Measurements from ENCODE around the gene LMNB1.
"Not testable (repeated sequence)": the region's sequence is repeated elsewhere in the genome, so short reads cannot be mapped to it uniquely, and the experiment has no call there.

Gene LMNB1

GRCh38 chr5:126757713-126758357, 19.1 kb upstream of the LMNB1 start:
- H3K9me3 ChIP-seq (ENCODE audit: control extremely low read depth in 1 of 5, control insufficient read depth in 4 of 5, insufficient read depth in 2 of 5, low read depth in 1 of 5, low read length in 4 of 5) = no peaks in the 10 kb centered on the region
- ChIA-PET CTCF (interaction anchor here (0.8 to 1.2 kb wide), 5 partner anchors 12 to 735 kb away, joined by 3 to 5 read pairs (median 4); no protein-coding TSS in a partner anchor), POLR2A (no interaction called here)
- no peaks in the 10 kb centered on the region for H3K27me3 ChIP-seq (replicated peaks in 2 of 5; ENCODE audit: control insufficient read depth in 4 of 5, insufficient read depth in 5 of 5, low read length in 4 of 5)
- H3K4me3 ChIP-seq (ENCODE audit: control insufficient read depth in 1 of 7, extremely low read depth in 1 of 7, insufficient read depth in 4 of 7, low read depth in 2 of 7, low read length in 6 of 7) = peak overlapping the region in 1 of 7 experiments; percentile 45
- H3K4me1 ChIP-seq (ENCODE audit: control extremely low read depth in 1 of 4, control insufficient read depth in 4 of 4, insufficient read depth in 4 of 4, low read length in 3 of 4) = peaks cover 13 to 71% (median 21%) of the 10 kb centered on the region in 4 experiments
- no peak overlapping the region for H3K27ac ChIP-seq (ENCODE audit: insufficient read depth in 1 of 2, low read depth in 1 of 2, low read length in 2 of 2, poor library complexity in 1 of 2, severe bottlenecking in 2 of 2)
- no peaks in the 10 kb centered on the region for H3K36me3 ChIP-seq (ENCODE audit: control insufficient read depth in 4 of 4, insufficient read depth in 4 of 4, low read length in 3 of 4)
- DNase-seq = peak in 2 of 3 donors; percentile 36 to 38
- 100% methylated on average over 1 of the region's 2 CpGs for WGBS (ENCODE audit: insufficient coverage)

GRCh38 chr5:126763371-126763770, 13.6 kb upstream of the LMNB1 start:
- ChIA-PET POLR2A (interaction anchor here (0.7 kb wide), 1 partner anchor 39 kb away, joined by 6 read pairs; no protein-coding TSS in a partner anchor), CTCF (interaction anchor here (0.9 kb wide), 1 partner anchor 10 kb away, joined by 3 read pairs; no protein-coding TSS in a partner anchor)
- Histone ChIP-seq H3K36me3 (ENCODE audit: control insufficient read depth in 4 of 4, insufficient read depth in 4 of 4, low read length in 3 of 4) (no peaks in the 10 kb centered on the region), H3K27ac (ENCODE audit: insufficient read depth in 1 of 2, low read depth in 1 of 2, low read length in 2 of 2, poor library complexity in 1 of 2, severe bottlenecking in 2 of 2) (no peak overlapping the region), H3K4me3 (ENCODE audit: control insufficient read depth in 1 of 7, extremely low read depth in 1 of 7, insufficient read depth in 4 of 7, low read depth in 2 of 7, low read length in 6 of 7) (no peak overlapping the region), H3K4me1 (ENCODE audit: control extremely low read depth in 1 of 4, control insufficient read depth in 4 of 4, insufficient read depth in 4 of 4, low read length in 3 of 4) (peaks cover 7 to 28% (median 10%) of the 10 kb centered on the region in 4 experiments), H3K9me3 (ENCODE audit: control extremely low read depth in 1 of 5, control insufficient read depth in 4 of 5, insufficient read depth in 2 of 5, low read depth in 1 of 5, low read length in 4 of 5) (no peaks in the 10 kb centered on the region), H3K27me3 (replicated peaks in 2 of 5; ENCODE audit: control insufficient read depth in 4 of 5, insufficient read depth in 5 of 5, low read length in 4 of 5) (no peaks in the 10 kb centered on the region)
- 33% methylated on average over 1 of the region's 5 CpGs for WGBS (ENCODE audit: insufficient coverage)
- no peak for DNase-seq

GRCh38 chr5:126769703-126770102, 7.2 kb upstream of the LMNB1 start:
- DNase-seq = no peak
- whole genome bisulfite sequencing (ENCODE audit: insufficient coverage) = no CpG with 5 or more reads among the region's 1 CpG
- Histone ChIP-seq H3K4me1 (ENCODE audit: control extremely low read depth in 1 of 4, control insufficient read depth in 4 of 4, insufficient read depth in 4 of 4, low read length in 3 of 4) (no peaks in the 10 kb centered on the region), H3K27me3 (replicated peaks in 2 of 5; ENCODE audit: control insufficient read depth in 4 of 5, insufficient read depth in 5 of 5, low read length in 4 of 5) (peaks cover 0 to 3% (median 0%) of the 10 kb centered on the region in 5 experiments), H3K9me3 (ENCODE audit: control extremely low read depth in 1 of 5, control insufficient read depth in 4 of 5, insufficient read depth in 2 of 5, low read depth in 1 of 5, low read length in 4 of 5) (no peaks in the 10 kb centered on the region), H3K27ac (ENCODE audit: insufficient read depth in 1 of 2, low read depth in 1 of 2, low read length in 2 of 2, poor library complexity in 1 of 2, severe bottlenecking in 2 of 2) (no peak overlapping the region), H3K36me3 (ENCODE audit: control insufficient read depth in 4 of 4, insufficient read depth in 4 of 4, low read length in 3 of 4) (no peaks in the 10 kb centered on the region), H3K4me3 (ENCODE audit: control insufficient read depth in 1 of 7, extremely low read depth in 1 of 7, insufficient read depth in 4 of 7, low read depth in 2 of 7, low read length in 6 of 7) (no peak overlapping the region)
- ChIA-PET POLR2A (no interaction called here), CTCF (interaction anchor here (0.6 kb wide), 1 partner anchor 42 kb away, joined by 3 read pairs; no protein-coding TSS in a partner anchor)

GRCh38 chr5:126773536-126773935, 3.4 kb upstream of the LMNB1 start:
- peaks cover under 1 to 13% (median 5%) of the 10 kb centered on the region in 4 experiments for H3K4me1 ChIP-seq (ENCODE audit: control extremely low read depth in 1 of 4, control insufficient read depth in 4 of 4, insufficient read depth in 4 of 4, low read length in 3 of 4)
- H3K27me3 ChIP-seq (replicated peaks in 2 of 5; ENCODE audit: control insufficient read depth in 4 of 5, insufficient read depth in 5 of 5, low read length in 4 of 5); H3K27ac ChIP-seq (ENCODE audit: insufficient read depth in 1 of 2, low read depth in 1 of 2, low read length in 2 of 2, poor library complexity in 1 of 2, severe bottlenecking in 2 of 2); DNase-seq; POLR2A ChIA-PET; H3K9me3 ChIP-seq (ENCODE audit: control extremely low read depth in 1 of 5, control insufficient read depth in 4 of 5, insufficient read depth in 2 of 5, low read depth in 1 of 5, low read length in 4 of 5); H3K36me3 ChIP-seq (ENCODE audit: control insufficient read depth in 4 of 4, insufficient read depth in 4 of 4, low read length in 3 of 4); H3K4me3 ChIP-seq (ENCODE audit: control insufficient read depth in 1 of 7, extremely low read depth in 1 of 7, insufficient read depth in 4 of 7, low read depth in 2 of 7, low read length in 6 of 7): not testable (repeated sequence)
- CTCF ChIA-PET = interaction anchor here (0.8 to 11.0 kb wide), 2 partner anchors 11 to 93 kb away, joined by 3 to 271 read pairs; no protein-coding TSS in a partner anchor
- 94% methylated on average over 8 of the region's 13 CpGs for WGBS (ENCODE audit: insufficient coverage)

GRCh38 chr5:126774595-126774994, 2.3 kb upstream of the LMNB1 start:
- peaks cover 10 to 23% (median 14%) of the 10 kb centered on the region in 4 experiments for H3K4me1 ChIP-seq (ENCODE audit: control extremely low read depth in 1 of 4, control insufficient read depth in 4 of 4, insufficient read depth in 4 of 4, low read length in 3 of 4)
- H3K36me3 ChIP-seq (ENCODE audit: control insufficient read depth in 4 of 4, insufficient read depth in 4 of 4, low read length in 3 of 4); POLR2A ChIA-PET; H3K27ac ChIP-seq (ENCODE audit: insufficient read depth in 1 of 2, low read depth in 1 of 2, low read length in 2 of 2, poor library complexity in 1 of 2, severe bottlenecking in 2 of 2); H3K27me3 ChIP-seq (replicated peaks in 2 of 5; ENCODE audit: control insufficient read depth in 4 of 5, insufficient read depth in 5 of 5, low read length in 4 of 5); H3K4me3 ChIP-seq (ENCODE audit: control insufficient read depth in 1 of 7, extremely low read depth in 1 of 7, insufficient read depth in 4 of 7, low read depth in 2 of 7, low read length in 6 of 7); H3K9me3 ChIP-seq (ENCODE audit: control extremely low read depth in 1 of 5, control insufficient read depth in 4 of 5, insufficient read depth in 2 of 5, low read depth in 1 of 5, low read length in 4 of 5); DNase-seq: not testable (repeated sequence)
- CTCF ChIA-PET = interaction anchor here (0.8 to 11.0 kb wide), 4 partner anchors 11 to 94 kb away, joined by 4 to 271 read pairs (median 6); no protein-coding TSS in a partner anchor
- WGBS (ENCODE audit: insufficient coverage) = 100% methylated on average over 11 of the region's 14 CpGs

GRCh38 chr5:126777257-126777974, 480 bp downstream of the LMNB1 start:
- WGBS (ENCODE audit: insufficient coverage) = under 1% methylated on average over 92 of the region's 93 CpGs
- Histone ChIP-seq H3K27me3 (replicated peaks in 2 of 5; ENCODE audit: control insufficient read depth in 4 of 5, insufficient read depth in 5 of 5, low read length in 4 of 5) (no peaks in the 10 kb centered on the region), H3K4me1 (ENCODE audit: control extremely low read depth in 1 of 4, control insufficient read depth in 4 of 4, insufficient read depth in 4 of 4, low read length in 3 of 4) (peaks cover 11 to 39% (median 19%) of the 10 kb centered on the region in 4 experiments), H3K36me3 (ENCODE audit: control insufficient read depth in 4 of 4, insufficient read depth in 4 of 4, low read length in 3 of 4) (peaks cover 0 to 3% (median 0%) of the 10 kb centered on the region in 4 experiments), H3K9me3 (ENCODE audit: control extremely low read depth in 1 of 5, control insufficient read depth in 4 of 5, insufficient read depth in 2 of 5, low read depth in 1 of 5, low read length in 4 of 5) (no peaks in the 10 kb centered on the region), H3K4me3 (ENCODE audit: control insufficient read depth in 1 of 7, extremely low read depth in 1 of 7, insufficient read depth in 4 of 7, low read depth in 2 of 7, low read length in 6 of 7) (peak overlapping the region; percentile 66 to 98 (median 95)), H3K27ac (ENCODE audit: insufficient read depth in 1 of 2, low read depth in 1 of 2, low read length in 2 of 2, poor library complexity in 1 of 2, severe bottlenecking in 2 of 2) (peak overlapping the region; percentile 33 to 86)
- ChIA-PET CTCF (interaction anchor here (0.7 to 11.0 kb wide), 21 partner anchors 9 to 122 kb away, joined by 3 to 271 read pairs (median 5); no protein-coding TSS in a partner anchor), POLR2A (interaction anchor here (0.5 to 1.5 kb wide), 3 partner anchors 29 to 91 kb away, joined by 3 read pairs; no protein-coding TSS in a partner anchor)
- DNase-seq = peak; percentile 68 to 86 (median 81)

Data from common myeloid progenitor, CD34-positive (primary cell).